Hematopoietic multipotent progenitor cell (in vitro differentiated cells): ENCODE results near the gene SLC45A1. TPM values are rescaled to one million over a fixed set of nuclear protein-coding genes. Genes with fewer than 3 reads are reported as not detected.

Experiments used
- DNase-seq, 3 donors: peaks; one replicate each; pipeline ENCODE4 v3.0.0-alpha.2; 2011 to 2015; ENCODE audit warnings: low read depth in 2 of 3, low spot score in 2 of 3
- total RNA-seq: library from RNA; depleted of rRNA; stranded (reverse); fragments of >200 nt; gene quantifications from one replicate; pipeline ENCODE4 v1.2.3, GENCODE V29; 2012

The SLC45A1 gene
- total RNA-seq, 1 donor = 0.27 TPM

DNA sequence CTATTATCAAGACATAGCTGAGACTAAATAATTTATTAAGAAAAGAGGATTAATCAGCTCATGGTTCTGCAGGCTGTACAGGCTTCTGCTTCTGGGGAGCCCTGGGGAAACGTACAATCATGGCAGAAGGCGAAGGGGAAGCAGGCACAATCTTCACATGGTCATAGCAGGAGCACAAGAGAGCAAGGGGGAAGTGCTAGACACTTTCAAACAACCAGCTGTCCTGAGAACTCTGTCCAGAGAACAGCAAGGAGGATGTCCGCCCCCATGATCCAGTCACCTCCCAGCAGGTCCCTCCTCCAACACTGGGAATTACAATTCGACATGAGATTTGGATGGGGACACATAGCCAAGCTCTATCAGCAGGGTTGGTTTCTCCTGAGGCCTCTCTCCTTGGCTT lies 10.3 kb upstream of the SLC45A1 start:
- no peak for DNase-seq

DNA sequence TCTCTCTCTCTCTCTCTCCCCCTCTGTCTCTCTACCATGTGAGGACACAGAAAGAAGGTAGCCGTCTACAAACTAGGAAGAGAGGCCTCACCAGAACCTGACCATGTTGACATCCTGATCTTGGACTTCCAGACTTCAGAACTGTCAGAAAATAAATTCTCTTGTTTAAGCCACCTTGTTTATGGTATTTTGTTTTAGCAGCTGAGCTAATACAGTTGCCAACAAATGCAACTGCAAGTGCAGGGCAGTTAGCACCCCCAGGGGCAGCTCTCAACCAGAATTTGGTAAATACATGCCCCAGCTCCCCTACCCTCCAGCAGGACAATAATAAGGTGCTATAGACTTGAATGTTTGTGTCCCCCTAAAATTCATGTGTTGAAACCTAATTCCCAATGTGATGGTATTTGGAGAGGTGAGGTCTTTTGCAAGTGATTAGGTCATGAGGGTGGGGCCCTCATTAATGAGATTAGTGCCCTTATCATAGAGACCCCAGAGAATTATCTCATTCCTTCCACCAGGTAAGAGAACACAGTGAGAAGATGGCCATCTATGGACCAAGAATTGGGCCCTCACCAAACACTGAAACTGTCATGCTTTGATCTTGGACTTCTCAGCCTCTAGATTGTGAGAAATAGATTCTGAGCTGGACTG lies 6.7 kb upstream of the SLC45A1 start:
- no peak for DNase-seq

DNA sequence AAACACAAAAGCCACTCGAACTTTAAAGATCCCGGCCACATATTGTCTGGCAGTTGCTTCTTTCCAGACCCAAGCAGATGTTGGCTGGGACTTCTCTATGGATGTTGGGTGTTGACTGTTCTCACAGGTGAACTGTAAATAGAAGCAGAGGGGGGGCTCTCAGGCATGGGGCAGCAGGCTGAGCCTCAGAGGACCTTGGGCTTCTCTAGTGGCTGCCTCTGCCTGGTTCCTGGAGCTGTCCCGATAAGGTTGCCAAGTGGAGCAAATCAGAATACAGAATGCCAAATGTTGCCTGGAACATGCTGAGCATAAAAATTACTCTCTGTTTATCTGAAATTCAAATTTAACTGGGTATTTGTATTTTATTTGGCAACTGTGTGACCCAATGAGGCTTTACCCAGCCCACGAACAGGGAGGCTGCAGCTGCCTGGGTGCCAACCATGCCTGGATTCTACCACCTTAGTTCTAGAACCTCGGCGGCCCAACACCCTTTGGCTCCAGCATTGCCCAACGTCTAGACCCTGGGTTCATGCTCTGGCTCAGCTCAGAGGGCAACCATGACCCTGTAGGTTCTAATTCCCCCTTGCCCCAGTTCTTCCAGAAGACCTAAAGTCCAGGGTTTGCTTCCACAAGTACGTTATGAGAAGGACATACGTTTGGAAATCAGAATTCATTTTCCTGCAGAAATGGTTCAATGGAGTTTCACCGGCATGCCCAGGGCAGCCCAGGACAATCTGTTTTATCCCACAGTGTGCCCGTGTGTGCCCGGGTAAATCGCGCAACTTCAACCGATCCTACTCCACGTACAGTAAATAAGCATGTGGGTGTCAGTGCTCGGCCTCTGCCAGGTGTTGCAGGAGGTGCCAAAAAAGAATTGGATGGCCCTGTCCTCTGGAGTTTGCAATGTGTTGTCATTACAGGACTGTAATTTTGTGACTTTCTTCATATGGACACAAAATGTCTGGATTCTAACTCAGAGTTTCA lies 5.4 kb upstream of the SLC45A1 start:
- no peak for DNase-seq

DNA sequence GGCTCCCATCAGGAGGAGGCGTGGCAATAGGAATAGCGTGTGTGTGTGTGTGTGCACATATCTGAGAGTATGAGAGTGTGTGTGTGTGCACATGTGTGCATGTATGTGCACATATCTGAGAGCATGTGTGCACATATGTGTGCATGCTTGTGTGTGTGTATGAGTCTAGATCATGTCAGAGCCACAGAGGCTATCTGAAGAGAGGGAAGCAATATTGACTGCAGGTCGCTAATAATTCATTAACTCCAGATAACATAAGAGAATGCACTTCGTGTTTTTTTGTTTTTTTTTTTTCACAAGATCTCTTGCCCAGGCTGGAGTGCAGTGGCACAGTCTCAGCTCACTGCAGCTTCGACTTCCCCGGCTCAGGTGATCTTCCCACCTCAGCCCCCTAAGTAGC lies 4.7 kb upstream of the SLC45A1 start:
- no peak for DNase-seq

DNA sequence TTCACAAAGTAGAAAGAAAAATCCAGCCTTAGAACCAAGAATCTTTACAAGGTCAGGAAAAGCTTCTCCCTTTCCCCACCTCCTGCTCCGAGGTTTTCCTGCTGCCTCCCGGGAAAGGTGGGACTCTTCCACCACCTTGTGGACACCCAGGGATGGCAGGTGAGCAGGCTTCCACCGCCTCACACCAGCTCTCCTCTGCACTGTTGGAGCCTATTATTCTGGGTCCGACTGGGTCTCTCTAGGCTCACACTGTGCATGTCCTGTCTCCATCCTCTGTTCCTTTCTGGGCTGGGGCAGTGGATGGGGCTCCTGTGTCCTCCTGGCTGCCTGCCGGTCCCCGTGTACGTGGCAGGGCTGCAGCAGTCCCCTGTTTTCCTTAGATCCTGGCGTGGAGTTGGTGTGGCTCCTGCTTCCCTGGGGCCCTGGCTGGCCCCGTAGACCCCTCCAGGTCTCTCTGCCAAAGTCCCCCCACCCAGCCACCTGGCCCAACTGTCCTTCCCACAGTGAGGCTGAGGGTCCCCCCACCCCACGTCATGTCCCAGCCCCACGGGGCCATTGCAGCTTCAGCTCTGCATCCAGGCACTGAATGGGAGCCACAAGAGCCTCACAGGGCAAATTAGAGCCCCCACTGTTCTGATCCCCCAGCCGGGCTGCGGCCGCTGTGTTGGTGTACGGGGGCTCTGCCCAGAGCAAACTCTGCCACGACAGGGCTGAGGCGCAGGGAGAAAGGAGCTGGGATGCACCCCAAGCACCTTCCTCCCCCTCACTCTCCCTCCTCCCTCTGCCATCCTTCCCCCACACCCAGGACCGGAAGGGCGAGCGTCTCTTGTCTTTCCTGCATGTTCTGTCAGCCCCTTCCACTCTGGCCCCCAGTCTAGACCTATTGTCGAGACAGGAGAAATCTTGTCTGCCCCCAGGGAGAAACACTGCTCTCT lies 3.3 kb upstream of the SLC45A1 start:
- DNase-seq = peak in 2 of 3 donors; percentile 22 to 40

DNA sequence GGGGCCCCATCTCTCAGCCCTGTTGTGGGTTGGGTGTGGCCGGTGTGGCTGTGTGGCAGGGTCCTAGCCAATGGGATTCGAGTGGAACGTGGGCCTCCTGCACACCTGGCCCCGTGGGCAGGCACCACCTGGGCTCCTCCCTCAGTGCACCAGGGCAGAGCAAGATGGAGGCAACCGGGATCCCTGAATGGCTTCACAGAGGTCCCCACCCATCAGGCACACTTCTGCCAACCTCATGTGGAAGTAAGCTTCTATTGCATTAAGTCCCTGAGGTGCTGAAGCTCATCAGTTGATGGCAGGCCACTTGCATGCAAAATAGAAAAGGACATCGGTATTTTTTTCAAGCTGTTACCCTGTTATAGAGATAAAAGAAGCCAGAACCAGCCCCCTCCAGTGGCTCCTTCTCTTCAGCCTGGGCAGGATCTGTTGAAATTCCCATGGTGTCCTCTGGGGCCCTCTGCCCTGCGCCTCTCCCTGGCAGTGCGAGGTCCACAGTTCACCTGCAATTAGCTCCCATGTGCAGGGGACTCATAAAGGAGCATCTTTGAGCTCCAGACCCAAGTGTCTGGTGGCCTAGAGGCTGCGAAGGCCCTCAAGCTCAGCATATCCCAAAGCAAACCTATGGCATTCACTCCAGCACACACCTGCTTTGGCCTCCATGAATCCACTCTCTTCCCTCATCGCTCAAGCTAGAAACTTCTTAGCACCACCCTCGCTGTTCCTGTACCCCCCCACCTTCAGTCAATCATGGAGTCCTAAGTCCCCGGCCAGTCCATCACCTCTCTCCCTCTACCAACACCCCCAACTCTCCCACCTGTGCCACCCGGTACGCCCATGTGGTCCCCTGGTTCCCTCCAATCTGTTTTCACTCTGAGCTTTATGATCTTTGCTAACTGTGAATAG lies 2.1 kb upstream of the SLC45A1 start:
- DNase-seq = peak in 2 of 3 donors; percentile 10 to 20

DNA sequence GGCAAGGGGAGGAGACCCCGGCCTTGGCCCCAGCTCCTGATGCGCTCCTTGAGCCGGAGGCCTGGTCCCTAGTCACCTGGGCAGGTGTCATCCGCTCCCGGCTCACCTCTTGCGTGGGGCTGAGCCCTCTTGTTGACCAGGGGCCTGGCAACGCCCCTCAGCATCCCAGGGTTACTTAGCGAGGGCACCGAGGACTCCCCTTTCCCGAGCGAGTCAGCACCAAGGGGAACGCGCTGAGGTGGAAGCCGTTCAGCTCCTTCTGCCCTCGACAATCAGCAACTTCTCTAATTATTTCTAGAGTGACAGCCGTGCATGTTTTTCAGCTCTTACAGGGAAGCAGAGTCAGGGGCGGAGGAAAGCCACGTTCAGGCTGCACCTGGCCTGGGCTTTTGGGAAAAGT lies 522 bp downstream of the SLC45A1 start:
- DNase-seq = peak in 2 of 3 donors; percentile 12 to 50

DNA sequence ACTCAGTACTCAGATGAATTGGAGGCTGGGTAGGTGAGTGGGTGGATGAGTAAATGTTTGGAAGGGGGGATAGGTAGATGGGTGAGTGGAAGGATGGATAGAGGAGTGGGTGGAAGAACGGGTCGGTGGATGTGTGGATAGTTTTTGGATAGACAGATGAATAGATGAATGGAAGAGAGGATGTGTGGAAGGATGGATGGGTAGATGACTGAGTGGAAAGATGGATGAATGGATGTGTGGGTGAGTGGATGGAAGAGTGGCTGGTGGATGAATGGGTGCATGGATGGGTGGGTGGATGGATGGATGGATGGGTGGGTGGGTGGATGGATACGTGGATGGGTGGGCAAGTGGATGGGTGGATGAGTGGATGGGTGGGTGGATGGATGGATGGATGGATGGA lies 3.7 kb downstream of the SLC45A1 start:
- no peak for DNase-seq

DNA sequence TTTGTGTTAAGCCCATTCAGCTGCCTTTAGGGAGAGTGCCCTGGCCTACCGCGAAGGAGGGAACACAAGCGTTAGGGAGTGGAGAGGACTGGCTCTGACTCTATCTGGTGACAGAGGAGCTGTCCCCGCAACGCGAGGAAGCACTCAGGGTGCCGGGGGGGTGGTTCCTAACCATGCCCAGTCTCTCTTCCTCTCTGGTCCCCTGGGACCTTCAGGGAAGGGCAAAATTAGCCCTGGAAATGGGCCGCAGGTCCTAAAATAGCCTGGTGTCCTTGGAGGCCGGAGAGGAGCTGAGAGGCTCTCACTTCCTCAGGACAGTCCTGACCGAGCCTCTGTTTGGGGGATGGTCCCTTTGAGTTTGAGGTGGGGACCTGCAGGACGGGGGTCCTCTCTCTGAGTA lies 5.8 kb downstream of the SLC45A1 start:
- DNase-seq = no peak

DNA sequence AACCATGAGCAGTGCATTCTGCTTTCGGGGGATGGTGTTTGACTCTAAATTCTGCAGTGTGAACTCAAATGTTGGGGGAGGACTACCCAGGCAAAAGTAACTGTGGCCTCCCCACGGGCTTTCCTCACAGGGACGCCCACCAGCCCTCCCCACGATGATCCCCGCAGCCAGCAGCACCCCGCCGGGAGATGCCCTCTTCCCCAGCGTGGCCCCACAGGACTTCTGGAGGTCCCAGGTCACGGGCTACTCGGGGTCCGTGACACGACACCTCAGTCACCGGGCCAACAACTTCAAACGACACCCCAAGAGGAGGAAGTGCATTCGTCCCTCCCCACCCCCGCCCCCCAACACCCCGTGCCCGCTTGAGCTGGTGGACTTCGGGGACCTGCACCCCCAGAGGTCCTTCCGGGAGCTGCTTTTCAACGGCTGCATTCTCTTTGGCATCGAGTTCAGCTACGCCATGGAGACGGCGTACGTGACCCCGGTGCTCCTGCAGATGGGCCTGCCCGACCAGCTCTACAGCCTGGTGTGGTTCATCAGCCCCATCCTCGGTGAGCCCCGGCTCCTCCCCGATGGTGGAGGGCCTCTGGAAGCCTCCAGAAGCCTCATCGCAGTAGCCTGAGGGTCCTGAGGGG lies 6.4 kb downstream of the SLC45A1 start:
- DNase-seq = no peak

DNA sequence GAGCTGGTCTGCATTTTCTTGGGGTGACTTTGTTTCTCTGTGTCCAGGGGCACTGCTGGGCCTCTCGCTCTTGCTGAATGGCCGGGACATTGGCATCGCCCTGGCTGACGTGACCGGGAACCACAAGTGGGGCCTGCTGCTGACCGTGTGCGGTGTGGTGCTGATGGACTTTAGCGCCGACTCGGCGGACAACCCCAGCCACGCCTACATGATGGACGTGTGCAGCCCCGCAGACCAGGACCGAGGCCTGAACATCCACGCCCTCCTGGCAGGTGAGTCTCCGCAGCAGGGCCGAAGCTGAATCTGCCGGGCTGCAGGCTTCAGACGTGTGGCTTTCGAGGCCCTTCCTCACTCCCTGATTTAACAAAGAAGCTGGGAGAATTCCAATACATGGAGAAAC lies 7.9 kb downstream of the SLC45A1 start:
- no peak for DNase-seq

DNA sequence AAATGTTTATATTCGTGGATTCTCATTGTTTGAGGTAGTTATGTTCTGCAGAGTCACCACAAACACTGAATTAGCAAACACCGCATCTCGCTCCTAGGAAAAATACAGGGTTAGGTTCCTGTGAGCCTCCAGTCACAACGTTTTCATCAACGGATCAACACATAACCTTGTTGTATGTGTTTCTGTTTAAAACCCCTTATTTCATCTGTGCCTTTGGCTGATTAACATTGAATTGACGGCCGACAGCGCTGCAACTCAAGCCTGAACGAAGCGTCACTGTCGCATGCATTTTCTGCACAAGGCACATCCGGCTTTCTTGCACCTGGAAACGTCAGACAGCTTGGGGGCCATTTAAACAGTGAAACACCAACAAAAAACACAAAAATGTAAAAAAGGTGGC lies 8.4 kb downstream of the SLC45A1 start:
- no peak for DNase-seq

DNA sequence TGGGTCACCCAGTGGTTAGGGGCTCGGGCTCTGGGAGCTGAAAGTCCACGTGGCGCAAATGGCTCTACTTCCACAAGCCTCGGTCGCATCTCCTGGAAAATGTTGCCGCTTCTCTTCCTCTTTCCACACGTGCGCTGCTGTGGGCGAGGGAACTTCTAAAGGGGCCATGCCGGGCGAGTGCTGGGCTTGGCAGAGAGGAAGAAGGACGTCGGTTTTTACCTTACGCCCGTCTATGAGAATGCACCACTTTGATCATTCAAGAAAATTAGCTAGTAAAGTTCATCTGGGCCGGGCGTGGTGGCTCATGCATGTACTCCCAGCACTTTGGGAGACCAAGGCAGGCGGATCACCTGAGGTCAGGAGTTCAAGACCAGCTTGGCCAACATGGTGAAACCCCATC lies 10.4 kb downstream of the SLC45A1 start:
- no peak for DNase-seq

DNA sequence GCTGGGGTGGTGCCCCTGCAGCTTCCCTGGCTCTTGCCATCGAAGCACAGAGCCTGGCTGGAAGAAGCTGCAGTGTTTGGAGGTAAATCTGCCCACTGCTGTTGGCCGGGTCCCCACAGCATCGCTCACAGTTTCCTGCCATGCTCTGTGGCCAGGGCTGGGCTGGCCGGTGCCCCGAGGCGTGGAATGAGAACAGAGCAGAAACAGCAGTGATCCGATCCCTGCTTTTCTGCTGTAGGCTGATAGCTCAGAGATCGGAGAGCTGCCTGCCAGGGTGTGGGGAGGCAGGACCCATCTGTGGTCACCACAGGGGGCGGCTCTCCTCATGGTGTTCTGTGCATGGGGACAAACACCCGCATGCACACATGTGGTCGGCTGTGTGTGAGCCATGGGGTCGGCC lies 11.5 kb downstream of the SLC45A1 start:
- DNase-seq = no peak

DNA sequence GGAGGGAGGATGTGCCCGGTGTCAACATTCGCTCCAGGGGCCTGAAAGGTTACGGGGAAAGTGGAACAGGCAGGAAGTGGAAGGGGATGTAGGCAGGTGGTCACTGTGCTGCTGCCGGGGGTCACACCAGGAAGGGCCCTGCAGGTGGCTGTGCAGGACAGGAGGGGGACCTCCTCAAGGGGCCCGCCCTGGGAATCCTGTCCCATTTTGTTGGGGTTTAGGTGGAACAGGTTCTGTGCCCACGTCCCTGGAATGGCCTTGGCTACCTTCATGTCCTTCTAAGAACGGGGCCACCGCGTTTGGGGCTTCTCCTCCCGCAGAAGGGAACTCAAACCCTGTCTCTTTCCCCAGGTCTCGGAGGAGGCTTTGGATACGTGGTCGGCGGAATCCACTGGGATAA lies 11.9 kb downstream of the SLC45A1 start:
- no peak for DNase-seq

DNA sequence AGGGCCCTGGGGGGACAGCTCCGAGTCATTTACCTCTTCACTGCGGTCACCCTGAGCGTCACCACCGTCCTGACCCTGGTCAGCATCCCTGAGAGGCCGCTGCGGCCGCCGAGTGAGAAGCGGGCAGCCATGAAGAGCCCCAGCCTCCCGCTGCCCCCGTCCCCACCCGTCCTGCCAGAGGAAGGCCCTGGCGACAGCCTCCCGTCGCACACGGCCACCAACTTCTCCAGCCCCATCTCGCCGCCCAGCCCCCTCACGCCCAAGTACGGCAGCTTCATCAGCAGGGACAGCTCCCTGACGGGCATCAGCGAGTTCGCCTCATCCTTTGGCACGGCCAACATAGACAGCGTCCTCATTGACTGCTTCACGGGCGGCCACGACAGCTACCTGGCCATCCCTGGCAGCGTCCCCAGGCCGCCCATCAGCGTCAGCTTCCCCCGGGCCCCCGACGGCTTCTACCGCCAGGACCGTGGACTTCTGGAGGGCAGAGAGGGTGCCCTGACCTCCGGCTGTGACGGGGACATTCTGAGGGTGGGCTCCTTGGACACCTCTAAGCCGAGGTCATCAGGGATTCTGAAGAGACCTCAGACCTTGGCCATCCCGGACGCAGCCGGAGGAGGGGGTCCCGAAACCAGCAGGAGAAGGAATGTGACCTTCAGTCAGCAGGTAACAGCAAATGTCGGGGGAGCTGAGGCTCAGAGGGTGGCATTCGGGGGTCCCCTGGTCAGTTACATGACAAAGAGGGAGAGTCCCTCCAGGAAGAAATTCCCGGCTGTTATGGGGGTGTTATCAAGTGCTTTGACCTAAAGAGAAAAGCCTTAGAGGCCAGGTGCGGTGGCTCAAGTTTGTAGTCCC lies 12.6 kb downstream of the SLC45A1 start:
- DNase-seq = no peak

DNA sequence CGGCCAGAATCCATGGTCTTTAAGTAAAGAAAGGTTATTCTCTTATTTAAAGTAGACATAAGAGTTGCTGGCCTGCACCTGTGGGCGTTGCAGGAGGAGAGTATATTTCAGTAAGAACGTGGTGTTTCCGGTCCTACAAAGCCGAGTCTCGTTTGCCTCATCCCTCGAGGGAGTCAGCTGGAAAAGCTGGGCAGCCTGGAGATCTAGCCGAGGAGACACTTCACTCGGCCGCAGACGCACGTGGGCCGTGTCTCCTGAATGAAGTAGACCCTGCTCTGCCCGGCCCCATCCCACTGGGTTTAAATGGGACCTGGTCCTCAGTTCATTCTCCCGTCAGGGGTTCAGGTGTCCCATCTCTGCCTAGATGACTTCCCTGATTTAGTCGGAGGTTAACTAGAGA lies 14.9 kb downstream of the SLC45A1 start:
- DNase-seq = no peak

DNA sequence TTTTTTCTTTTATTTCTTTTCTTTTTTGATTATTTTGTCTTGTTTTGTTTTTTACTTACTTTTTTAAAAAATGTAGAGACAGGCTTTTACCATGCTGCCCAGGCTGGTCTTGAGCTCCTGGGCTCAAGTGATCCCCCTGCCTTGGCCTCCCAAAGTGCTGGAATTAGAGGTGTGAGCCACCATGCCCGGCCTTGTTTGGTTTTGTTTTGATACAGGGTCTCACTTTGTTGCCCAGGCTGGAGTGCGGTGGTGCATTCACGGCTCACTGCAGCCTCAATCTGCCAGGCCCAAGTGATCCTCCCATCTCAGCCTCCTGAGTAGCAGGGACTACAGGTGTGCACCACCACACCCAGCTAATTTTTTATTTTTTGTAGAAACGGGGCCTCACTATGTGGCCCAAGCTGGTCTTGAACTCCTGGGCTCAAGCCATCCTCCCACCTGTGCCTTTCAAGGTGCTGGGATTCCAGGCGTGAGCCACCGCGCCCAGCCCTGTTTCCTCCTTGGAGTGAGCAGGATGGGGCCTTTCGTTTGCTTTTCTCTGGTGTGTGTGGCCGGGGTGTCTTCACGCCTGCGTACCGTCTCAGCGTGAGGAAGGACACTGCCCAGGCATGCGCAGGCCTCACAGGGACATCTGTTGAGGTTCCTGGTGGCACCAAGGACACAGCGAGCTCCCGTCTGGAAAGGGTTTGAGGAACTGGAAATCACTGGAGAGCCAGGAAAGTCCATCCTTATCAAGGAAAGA lies 15.5 kb downstream of the SLC45A1 start:
- DNase-seq = no peak
